K562 (cell line): ENCODE data around the gene TUBD1. TPM values are rescaled to one million over a fixed set of nuclear protein-coding genes. Genes with fewer than 3 reads are reported as not detected.

Experiments
- ATAC-seq: fragments of 200-7000 bp; cut with Tn5 transposase; 3 replicates; pipeline ENCODE4 v1.9.1; 2020; ENCODE audit warnings: moderate library complexity
- BruUV-seq: library from RNA; stranded (reverse); fragments of 400-500 nt; replicated peaks from 2 replicates; lab custom pipeline; 2021; lab: Mats Ljungman, UMichigan
- CTCF ChIA-PET: fragments of 300-600 bp; formaldehyde crosslinking; extraction: SDS; loops from one replicate; lab custom pipeline; 2021; ENCODE audit warnings: low intra/inter-chr PET ratio; lab: Yijun Ruan, JAX
- POLR2A ChIA-PET: fragments of 300-600, 350-650 bp; sonication (Branson Sonifier 250); formaldehyde crosslinking; extraction: SDS; loops from one replicate; lab custom pipeline; 2021; ENCODE audit warnings: antibody characterized with exemption, inconsistent platforms; lab: Yijun Ruan, JAX
- DNase-seq, 4 experiments: peaks; one replicate each; pipeline versions ENCODE4 v3.0.0 to v3.0.0-alpha.2; 2011 to 2018; ENCODE audit warnings: low spot score in 3 of 4, mixed read lengths in 3 of 4; ENCODE audit errors: extremely low read depth in 1 of 4
- FAIRE-seq: peaks from 2 replicates; lab custom pipeline; 2011; peaks lifted over from hg19 to GRCh38; lab: Jason Lieb, UNC
- H2AFZ ChIP-seq: 2 replicates; pipeline ENCODE4 v1.6.0; 2011; ENCODE audit warnings: low read depth, low read length, control low read depth, inconsistent platforms
- H3K27ac ChIP-seq: fragments of 200-600 bp; 3 replicates; pipeline ENCODE4 v1.8.0; 2011; ENCODE audit warnings: low read depth, mild to moderate bottlenecking, control low read depth, inconsistent platforms, low read length, moderate library complexity, mixed read lengths; ENCODE audit errors: extremely low read depth
- H3K27me3 ChIP-seq, 2 experiments: fragments of 300-600 bp in 1 of 2; 2 replicates in 1 of 2; 3 replicates in 1 of 2; pipeline versions ENCODE4 v1.6.0 to v1.8.0; 2011; ENCODE audit warnings: inconsistent platforms in 2 of 2, low read length in 2 of 2, mild to moderate bottlenecking in 1 of 2, mixed read lengths in 1 of 2, moderate library complexity in 1 of 2; ENCODE audit not compliant: control insufficient read depth in 2 of 2, insufficient read depth in 2 of 2
- H3K36me3 ChIP-seq: fragments of 300-600 bp; 3 replicates; pipeline ENCODE4 v1.8.0; 2011; ENCODE audit warnings: mild to moderate bottlenecking, low read length, inconsistent platforms; ENCODE audit not compliant: control insufficient read depth, insufficient read depth
- H3K4me1 ChIP-seq, 2 experiments: fragments of 200-600 bp in 1 of 2; replicated peaks in 1 of 2; 2 replicates in 1 of 2; 3 replicates in 1 of 2; pipeline versions ENCODE4 v1.5.1 to v1.8.0; 2011; ENCODE audit warnings: inconsistent platforms in 2 of 2, low read length in 2 of 2, mild to moderate bottlenecking in 1 of 2, mixed read lengths in 1 of 2, moderate library complexity in 1 of 2; ENCODE audit not compliant: control insufficient read depth in 2 of 2, insufficient read depth in 2 of 2
- H3K4me2 ChIP-seq: 2 replicates; pipeline ENCODE4 v1.6.1; 2011; ENCODE audit warnings: low read length, control low read depth, inconsistent platforms, mixed read lengths; ENCODE audit not compliant: insufficient read depth
- H3K4me3 ChIP-seq: fragments of 200-600 bp; sonication (generic), shearing (Covaris generic); 2 replicates; pipeline ENCODE4 v1.5.1; 2016; ENCODE audit warnings: control low read depth, inconsistent platforms
- H3K79me2 ChIP-seq: fragments of 200-600 bp; 3 replicates; pipeline ENCODE4 v1.8.0; 2011; ENCODE audit warnings: low read length, inconsistent platforms; ENCODE audit not compliant: control insufficient read depth, insufficient read depth
- H3K9ac ChIP-seq, 2 experiments: 2 replicates each; pipeline versions ENCODE4 v1.6.0 to v1.6.1; 2011; ENCODE audit warnings: low read depth in 2 of 2, low read length in 2 of 2, control low read depth in 1 of 2, inconsistent platforms in 1 of 2, mild to moderate bottlenecking in 1 of 2, mixed read lengths in 1 of 2; ENCODE audit not compliant: insufficient read depth in 1 of 2
- H3K9me1 ChIP-seq: one replicate; pipeline ENCODE4 v1.6.0; 2011; ENCODE audit warnings: inconsistent platforms, mild to moderate bottlenecking, low read length, moderate library complexity; ENCODE audit not compliant: control insufficient read depth, insufficient read depth
- H3K9me3 ChIP-seq: replicated peaks from 2 replicates; pipeline ENCODE4 v1.5.1; 2011; ENCODE audit warnings: low read depth, low read length, inconsistent platforms; ENCODE audit not compliant: control insufficient read depth, insufficient read depth
- H4K20me1 ChIP-seq: replicated peaks from 2 replicates; pipeline ENCODE4 v1.6.1; 2011; ENCODE audit warnings: low read length, inconsistent platforms, mixed read lengths; ENCODE audit not compliant: control insufficient read depth, insufficient read depth
- CBFB ChIP-seq: sonication (generic); formaldehyde crosslinking; IDR thresholded peaks from 2 replicates; pipeline ENCODE4 v1.4.0; 2020; ENCODE audit warnings: mild to moderate bottlenecking, missing genetic modification reagents
- CREB5 ChIP-seq: fragments of 250-450 bp; sonication (Bioruptor Pico); IDR thresholded peaks from 2 replicates; pipeline ENCODE4 v1.5.0; 2020; ENCODE audit warnings: mild to moderate bottlenecking
- MLLT1 ChIP-seq, 2 experiments: fragments of 450-650 bp; IDR thresholded peaks; 2 replicates each; pipeline ENCODE4 v1.6.1; 2016
- PATZ1 ChIP-seq: fragments of 250-450 bp; sonication (Bioruptor Pico); IDR thresholded peaks from 2 replicates; pipeline ENCODE4 v1.5.0; 2020; ENCODE audit warnings: mild to moderate bottlenecking, borderline replicate concordance
- PML ChIP-seq: IDR thresholded peaks from 2 replicates; pipeline ENCODE4 v1.6.1; 2012; ENCODE audit warnings: low read length, inconsistent platforms
- RBM39 ChIP-seq: fragments of 200-400 bp; formaldehyde crosslinking; optimal IDR thresholded peaks from 2 replicates; pipeline ENCODE3; 2018; ENCODE audit warnings: low read depth, low read length
- SMARCA4 ChIP-seq: fragments of 450-650 bp; IDR thresholded peaks from 2 replicates; pipeline ENCODE4 v1.6.1; 2016
- THRAP3 ChIP-seq: fragments of 450-650 bp; IDR thresholded peaks from 2 replicates; pipeline ENCODE4 v1.6.1; 2016; ENCODE audit warnings: mild to moderate bottlenecking, inconsistent platforms, borderline replicate concordance
- XRCC5 ChIP-seq: fragments of 200-400 bp; formaldehyde crosslinking; IDR thresholded peaks from 2 replicates; pipeline ENCODE4 v1.6.1; 2017; ENCODE audit warnings: low read depth, mild to moderate bottlenecking, low read length
- YBX1 ChIP-seq: fragments of 450-650 bp; IDR thresholded peaks from 2 replicates; pipeline ENCODE4 v1.7.1; 2016; ENCODE audit warnings: mild to moderate bottlenecking
- ZNF551 ChIP-seq: fragments of 250-450 bp; sonication (Bioruptor Pico); IDR thresholded peaks from 2 replicates; pipeline ENCODE4 v1.5.0; 2021; ENCODE audit warnings: mild to moderate bottlenecking, moderate library complexity
- WGBS: fragments of 100-300 bp; shearing (Covaris generic); methylation state at CpG from one replicate; pipeline ENCODE4 v1.1.6; 2016; ENCODE audit warnings: low coverage, mixed read lengths; ENCODE audit not compliant: insufficient coverage; ENCODE audit errors: missing lambda C conversion rate; 5-methylcytosine and 5-hydroxymethylcytosine counted together
- in situ Hi-C: fragments of 300-500 bp; cut with MboI; formaldehyde crosslinking; loops from 4 replicates; pipeline ENCODE4 v1.15.0; 2018; ENCODE audit warnings: inconsistent platforms, mixed read lengths
- intact Hi-C: fragments of 100-400 bp; cut with micrococcal nuclease; formaldehyde crosslinking; loops from 2 replicates; pipeline ENCODE4 v1.14.2; 2022
- polyA plus RNA-seq, 8 experiments: library from polyadenylated mRNA; depleted of rRNA in 4 of 8; stranded (reverse) in 5 of 8; unstranded in 3 of 8; fragments of >200 nt; fragmentation: Nextera tagmentation in 2 of 8; fragmentation: Illumina TruSeq in 1 of 8; extraction: Ambion mirVana in 2 of 8; extraction: Trizol in 1 of 8; gene quantifications; 2 replicates each; pipeline versions ENCODE4 v1.2.1 to v1.2.3, GENCODE V29; 2011 to 2014; ENCODE audit warnings: inconsistent platforms in 1 of 8, missing spikeins in 1 of 8
- total RNA-seq, 7 experiments: library from RNA; depleted of rRNA in 6 of 7; stranded (reverse); fragments of >200 nt in 6 of 7; fragmentation: Illumina TruSeq in 2 of 7; extraction: Trizol in 2 of 7; gene quantifications; 2 replicates each; pipeline versions ENCODE4 v1.2.1 to v1.2.3, GENCODE V29; 2011 to 2021; ENCODE audit warnings: low replicate concordance in 1 of 7
- TF ChIP-seq, protein P1 (sequence below): sonication (generic); formaldehyde crosslinking; IDR thresholded peaks from 2 replicates; pipeline ENCODE4 v1.8.1; 2023; ENCODE audit warnings: missing genetic modification reagents, mild to moderate bottlenecking, borderline replicate concordance

Gene TUBD1
- total and polyA plus RNA-seq, 9 of the 15 experiments (the other 6 are each of a cell fraction or from before 2014, with no cell fraction given), result 10.8 to 35.3 (median 17.9) TPM

DNA sequence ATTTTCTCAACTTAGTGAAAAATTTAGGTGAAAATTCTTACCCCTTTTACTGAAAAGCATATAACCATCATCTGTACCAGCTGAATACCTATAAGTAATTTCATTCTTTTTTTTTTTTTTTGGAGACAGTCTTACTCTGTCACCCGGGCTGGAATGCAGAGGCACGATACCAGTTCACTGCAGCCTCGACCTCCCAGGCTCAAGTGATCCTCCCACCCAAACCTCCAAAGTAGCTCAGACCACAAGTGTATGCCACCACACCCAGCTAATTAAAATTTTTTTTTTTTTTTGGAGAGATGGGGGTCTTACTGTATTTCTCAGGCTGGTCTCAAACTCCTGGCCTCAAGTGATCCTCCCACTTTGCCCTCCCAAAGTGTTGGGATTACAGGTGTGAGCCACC lies 33.8 kb downstream of the TUBD1 start:
- ChIA-PET CTCF (interaction anchor here (1.2 to 4.1 kb wide), 3 partner anchors 103 to 112 kb away, joined by 4 to 54 read pairs (median 21); no protein-coding TSS in a partner anchor), POLR2A (interaction anchor here (0.8 to 1.3 kb wide), 2 partner anchors 105 kb away, joined by 3 to 5 read pairs; no protein-coding TSS in a partner anchor)
- 20% methylated on average over 1 of the region's 3 CpGs for WGBS
- peaks cover 31% of the 10 kb centered on the region; the same call in 2 of the 3 replicates for H3K36me3 ChIP-seq
- no peak for ATAC-seq
- FAIRE-seq, result no peak
- in situ Hi-C loops, result no loop called here
- H3K4me3 ChIP-seq, result no peak overlapping the region
- no peaks in the 10 kb centered on the region for H3K27me3 ChIP-seq
- H2AFZ ChIP-seq, result no peak overlapping the region
- H4K20me1 ChIP-seq, result no peaks in the 10 kb centered on the region
- TF ChIP-seq YBX1, result no peak
- no peak for TF ChIP-seq PATZ1 (CRISPR knock-in tag)
- TF ChIP-seq RBM39, result no peak
- TF ChIP-seq MLLT1 (IDR thresholded peaks at IDR 0.05), result no peak
- no peak for TF ChIP-seq SMARCA4
- TF ChIP-seq THRAP3, result no peak
- no peak for TF ChIP-seq ZNF551 (CRISPR knock-in tag)
- TF ChIP-seq, protein P1, sequence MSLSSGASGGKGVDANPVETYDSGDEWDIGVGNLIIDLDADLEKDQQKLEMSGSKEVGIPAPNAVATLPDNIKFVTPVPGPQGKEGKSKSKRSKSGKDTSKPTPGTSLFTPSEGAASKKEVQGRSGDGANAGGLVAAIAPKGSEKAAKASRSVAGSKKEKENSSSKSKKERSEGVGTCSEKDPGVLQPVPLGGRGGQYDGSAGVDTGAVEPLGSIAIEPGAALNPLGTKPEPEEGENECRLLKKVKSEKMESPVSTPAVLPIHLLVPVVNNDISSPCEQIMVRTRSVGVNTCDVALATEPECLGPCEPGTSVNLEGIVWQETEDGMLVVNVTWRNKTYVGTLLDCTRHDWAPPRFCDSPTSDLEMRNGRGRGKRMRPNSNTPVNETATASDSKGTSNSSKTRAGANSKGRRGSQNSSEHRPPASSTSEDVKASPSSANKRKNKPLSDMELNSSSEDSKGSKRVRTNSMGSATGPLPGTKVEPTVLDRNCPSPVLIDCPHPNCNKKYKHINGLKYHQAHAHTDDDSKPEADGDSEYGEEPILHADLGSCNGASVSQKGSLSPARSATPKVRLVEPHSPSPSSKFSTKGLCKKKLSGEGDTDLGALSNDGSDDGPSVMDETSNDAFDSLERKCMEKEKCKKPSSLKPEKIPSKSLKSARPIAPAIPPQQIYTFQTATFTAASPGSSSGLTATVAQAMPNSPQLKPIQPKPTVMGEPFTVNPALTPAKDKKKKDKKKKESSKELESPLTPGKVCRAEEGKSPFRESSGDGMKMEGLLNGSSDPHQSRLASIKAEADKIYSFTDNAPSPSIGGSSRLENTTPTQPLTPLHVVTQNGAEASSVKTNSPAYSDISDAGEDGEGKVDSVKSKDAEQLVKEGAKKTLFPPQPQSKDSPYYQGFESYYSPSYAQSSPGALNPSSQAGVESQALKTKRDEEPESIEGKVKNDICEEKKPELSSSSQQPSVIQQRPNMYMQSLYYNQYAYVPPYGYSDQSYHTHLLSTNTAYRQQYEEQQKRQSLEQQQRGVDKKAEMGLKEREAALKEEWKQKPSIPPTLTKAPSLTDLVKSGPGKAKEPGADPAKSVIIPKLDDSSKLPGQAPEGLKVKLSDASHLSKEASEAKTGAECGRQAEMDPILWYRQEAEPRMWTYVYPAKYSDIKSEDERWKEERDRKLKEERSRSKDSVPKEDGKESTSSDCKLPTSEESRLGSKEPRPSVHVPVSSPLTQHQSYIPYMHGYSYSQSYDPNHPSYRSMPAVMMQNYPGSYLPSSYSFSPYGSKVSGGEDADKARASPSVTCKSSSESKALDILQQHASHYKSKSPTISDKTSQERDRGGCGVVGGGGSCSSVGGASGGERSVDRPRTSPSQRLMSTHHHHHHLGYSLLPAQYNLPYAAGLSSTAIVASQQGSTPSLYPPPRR (CRISPR knock-in tag), result no peak
- no peak for TF ChIP-seq XRCC5
- TF ChIP-seq CBFB (CRISPR knock-in tag), result no peak
- no peak for TF ChIP-seq CREB5
- no peak for TF ChIP-seq PML
- TF ChIP-seq, all 486 proteins: peak for 0
- no TSS peak for BruUV-seq
- H3K4me2 ChIP-seq, result no peak overlapping the region
- intact Hi-C loops, result loop anchor here (1.0 kb wide), 1 partner anchor 106 kb away; no protein-coding TSS in a partner anchor
- H3K9me1 ChIP-seq, result no peaks in the 10 kb centered on the region
- H3K4me1 ChIP-seq, result 0 out of 5 replicates have a peak, but pooled peaks cover 0 to 2% of the 10 kb centered on the region in 2 experiments
- DNase-seq, result no peak
- H3K79me2 ChIP-seq, result no peaks in the 10 kb centered on the region
- H3K9me3 ChIP-seq, result no peaks in the 10 kb centered on the region
- H3K27ac ChIP-seq, result no peak overlapping the region
- no peak overlapping the region for H3K9ac ChIP-seq
